Superior temporal gyrus (tissue), 1 donor: ENCODE data around the gene THUMPD3.

ENCODE experiments used
- DNase-seq: peaks from one replicate; pipeline ENCODE4 v3.0.0-alpha.2; 2016; ENCODE audit errors: extremely low spot score

Gene THUMPD3

DNA sequence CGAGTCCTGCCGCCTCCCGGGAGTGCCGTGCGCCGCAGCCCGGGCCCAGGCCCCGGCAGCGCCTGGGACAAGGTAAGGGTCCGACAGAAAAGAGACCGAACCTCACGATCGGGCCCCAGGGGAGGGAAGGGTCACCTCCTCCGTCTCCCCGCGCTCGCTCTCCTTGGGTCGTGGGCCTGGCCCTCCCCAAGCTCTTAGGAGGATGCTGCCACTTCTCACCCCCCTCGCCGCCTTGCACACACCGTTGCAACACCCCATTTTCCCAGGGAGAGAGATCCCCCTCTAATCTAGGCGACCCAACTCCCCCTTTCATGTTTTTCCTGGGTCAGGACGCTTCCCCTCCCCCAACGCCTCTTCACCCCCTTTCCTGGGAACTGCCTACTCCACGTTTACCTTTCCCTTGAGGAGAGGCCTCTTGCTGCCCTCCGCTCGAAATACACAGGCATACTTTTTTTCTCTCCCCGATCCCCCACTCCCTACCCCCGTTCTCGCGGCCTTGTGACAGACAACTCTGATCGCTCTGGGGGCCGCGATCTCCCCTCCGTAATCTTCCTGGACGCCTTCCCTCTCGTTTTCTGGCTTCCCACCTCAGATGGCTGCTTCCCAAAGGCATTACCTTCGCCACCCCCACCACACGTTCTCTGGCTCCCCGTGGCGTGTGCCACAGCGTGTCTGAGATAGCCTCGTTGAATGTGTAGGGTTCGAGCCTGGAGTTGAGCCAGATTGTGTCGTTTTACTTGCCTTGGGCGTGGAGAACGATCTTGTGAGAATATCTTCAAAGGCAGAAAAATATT lies 35.2 kb downstream of the THUMPD3 start:
- DNase-seq, result peak; percentile 25

GRCh38 chr3:9398700-9399336 lies 36.0 kb downstream of the THUMPD3 start:
- peak; percentile 53 for DNase-seq

DNA sequence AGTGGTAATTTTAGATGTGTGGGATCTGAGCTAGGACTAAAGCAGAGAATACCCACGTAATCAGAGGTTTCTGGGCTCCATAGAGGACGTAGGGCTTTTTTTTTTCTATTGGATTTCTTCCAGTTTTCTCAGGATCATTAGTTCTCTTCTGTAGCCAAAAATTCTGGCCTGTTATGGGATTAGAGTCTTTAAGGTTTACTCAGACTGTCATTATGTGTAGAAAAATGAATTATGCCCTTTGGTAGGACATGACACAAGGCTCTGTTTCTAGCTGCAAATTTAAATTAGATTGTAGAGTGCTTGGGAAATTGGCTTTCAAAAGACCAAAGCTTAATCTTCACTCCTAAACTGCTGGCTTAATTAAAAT lies 36.5 kb downstream of the THUMPD3 start:
- DNase-seq, result no peak

DNA sequence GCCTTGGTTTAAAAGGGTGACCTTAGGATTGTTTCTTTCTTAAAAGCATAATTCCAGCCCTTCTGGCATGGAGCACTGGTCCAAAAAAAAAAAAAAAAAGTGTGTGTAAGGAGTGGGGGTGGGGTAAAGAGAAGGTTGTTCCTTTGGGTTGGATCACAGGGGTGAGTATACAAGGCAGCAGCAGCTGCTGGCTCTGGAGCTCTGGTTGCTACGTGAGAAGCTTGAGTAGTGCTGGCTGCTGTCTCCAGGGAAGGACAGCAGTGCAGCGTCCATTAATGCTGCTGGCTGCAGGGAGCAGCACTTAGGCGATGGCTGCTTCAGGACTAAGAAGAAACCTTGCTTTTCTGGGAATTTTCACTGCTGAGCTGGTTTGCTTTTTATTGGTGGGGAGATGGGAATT lies 36.9 kb downstream of the THUMPD3 start:
- DNase-seq, result peak; percentile 77

GRCh38 chr3:9400616-9401015 lies 37.8 kb downstream of the THUMPD3 start:
- no peak for DNase-seq

GRCh38 chr3:9401986-9402385 lies 39.1 kb downstream of the THUMPD3 start:
- no peak for DNase-seq

DNA sequence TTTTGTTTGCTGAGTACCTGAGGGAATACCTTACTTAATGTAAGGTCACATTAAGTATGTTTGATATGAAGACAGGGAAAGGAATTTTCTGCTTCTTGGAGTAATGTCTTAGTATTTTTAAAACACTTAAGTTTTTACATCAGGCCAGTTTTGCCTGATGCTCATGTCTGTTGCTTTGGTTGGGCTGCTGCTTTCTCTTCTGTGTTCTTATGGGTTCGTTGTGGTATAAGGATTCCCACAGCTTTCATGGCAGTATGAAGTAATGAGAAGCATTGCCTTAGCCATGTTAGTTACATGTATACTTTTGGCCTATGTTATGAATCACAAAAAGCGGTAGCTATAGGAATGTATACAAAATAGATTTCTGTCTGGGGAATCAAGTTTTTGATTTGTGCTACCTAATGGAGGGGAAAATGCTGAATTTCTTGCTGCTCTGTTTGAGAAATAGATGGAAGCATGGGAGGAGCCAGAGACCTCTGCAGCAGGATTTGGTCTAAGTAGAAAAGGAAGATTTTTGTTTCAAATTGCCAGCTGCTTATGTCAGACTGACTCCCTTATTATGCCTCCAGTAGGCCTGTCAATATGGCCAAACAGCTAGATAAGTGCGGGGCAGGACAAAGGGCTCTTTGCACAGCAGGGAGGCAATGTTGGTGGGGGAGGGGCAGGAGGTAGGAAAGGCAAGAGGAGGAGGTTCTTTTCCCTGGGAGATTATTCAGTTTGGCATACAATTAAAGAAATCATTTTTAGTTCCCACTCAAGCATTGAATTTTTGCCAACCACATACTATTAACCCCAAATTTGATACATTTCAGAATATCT lies 39.8 kb downstream of the THUMPD3 start:
- peak; percentile 61 for DNase-seq

- DNase-seq, result no peak
Observed at GRCh38 chr3:9403463-9403862, 40.6 kb downstream of the THUMPD3 start.

DNA sequence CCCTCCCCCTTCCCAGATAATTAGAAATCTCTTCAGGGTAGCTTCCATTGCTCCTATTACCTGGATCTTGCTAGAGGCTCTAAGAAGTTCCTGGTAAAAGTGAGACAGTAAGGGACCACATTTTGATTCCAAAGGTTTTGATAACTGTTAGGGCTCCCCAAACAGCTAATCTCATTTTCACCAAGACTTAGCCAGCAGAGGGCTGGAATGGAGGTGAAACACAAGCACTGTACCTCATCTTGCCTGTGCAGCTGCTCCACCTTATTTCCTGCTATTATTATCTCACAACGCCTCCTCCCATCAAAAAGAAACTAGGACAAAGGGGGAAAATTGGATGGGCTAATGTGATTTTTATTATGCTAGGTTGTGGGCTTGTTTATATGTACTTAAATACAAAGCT lies 41.8 kb downstream of the THUMPD3 start:
- no peak for DNase-seq

DNA sequence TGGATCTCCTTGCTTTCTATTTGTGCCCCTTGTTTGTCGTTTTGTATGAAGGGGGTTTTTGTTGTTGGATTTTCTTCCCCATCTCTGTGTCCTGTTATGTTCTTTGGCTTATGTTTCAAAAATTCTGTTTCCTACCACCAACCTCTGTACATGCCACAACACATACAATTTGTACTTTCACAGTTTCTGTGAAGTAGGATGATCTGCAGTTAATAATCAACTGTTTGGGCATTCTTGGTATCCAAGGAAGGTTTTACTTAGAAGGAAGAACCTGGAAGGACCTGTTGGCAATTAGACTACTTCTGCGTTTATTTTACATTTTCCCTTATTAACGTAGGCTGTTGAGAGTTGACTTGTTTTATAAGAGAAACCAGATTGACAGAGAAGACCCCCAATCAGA lies 42.9 kb downstream of the THUMPD3 start:
- no peak for DNase-seq

GRCh38 chr3:9406856-9407626 lies 44.2 kb downstream of the THUMPD3 start:
- no peak for DNase-seq

DNA sequence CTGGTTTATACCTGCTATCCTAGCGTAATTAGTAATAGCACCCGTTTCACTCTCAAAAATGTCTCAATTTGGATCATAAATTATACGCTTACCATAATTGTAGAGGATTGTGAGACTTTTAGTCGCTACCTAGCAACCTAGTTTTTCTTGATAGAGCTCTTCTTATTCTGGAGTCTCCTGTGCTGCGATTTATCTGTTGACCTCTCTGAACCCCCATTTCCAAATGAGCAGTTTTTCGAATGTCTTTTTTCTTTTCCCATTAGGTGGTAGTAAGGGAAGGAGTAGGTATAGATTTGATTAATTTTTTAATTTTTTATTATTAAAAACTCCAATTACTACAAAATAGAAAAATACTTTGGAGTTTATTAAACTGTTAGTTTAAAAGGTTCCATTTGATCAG lies 45.2 kb downstream of the THUMPD3 start:
- no peak for DNase-seq

- DNase-seq, result no peak
Observed at GRCh38 chr3:9408546-9408945, 45.7 kb downstream of the THUMPD3 start.

GRCh38 chr3:9409981-9410854 lies 47.4 kb downstream of the THUMPD3 start:
- DNase-seq, result no peak

GRCh38 chr3:9411302-9411701 lies 48.4 kb downstream of the THUMPD3 start:
- DNase-seq, result no peak

GRCh38 chr3:9412293-9412692 lies 49.4 kb downstream of the THUMPD3 start:
- DNase-seq, result no peak

- DNase-seq, result no peak
Observed at GRCh38 chr3:9414826-9415225, 52.0 kb downstream of the THUMPD3 start.

DNA sequence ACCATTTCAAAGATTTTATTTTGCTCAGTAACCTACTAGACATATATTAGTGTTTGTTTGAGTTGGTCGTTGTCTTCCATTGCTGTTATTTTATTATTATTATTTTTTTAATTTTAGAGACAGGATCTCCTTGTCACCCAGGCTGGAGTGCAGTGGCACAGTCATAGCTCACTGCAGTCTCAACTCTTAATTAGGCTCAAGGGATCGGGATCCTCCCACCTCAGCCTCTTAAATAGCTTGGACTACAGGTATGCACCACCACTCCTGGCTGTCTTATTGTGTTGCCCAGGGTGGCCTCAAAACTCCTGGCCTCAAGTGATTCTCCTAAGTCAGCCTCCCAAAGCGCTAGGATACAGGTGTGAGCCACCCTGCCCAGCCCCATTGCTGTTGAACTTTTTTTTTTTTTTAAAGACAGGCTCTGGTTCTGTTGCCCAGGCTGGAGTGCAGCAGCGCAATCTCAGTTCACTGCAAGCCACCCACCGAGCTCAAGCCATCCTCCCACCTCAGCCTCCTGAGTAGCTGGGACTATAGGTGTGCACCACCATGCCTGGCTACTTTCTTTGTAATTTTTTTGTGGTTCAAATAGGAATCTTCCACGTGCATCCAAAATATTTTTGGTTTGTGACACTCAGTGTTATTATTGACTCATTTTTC lies 52.8 kb downstream of the THUMPD3 start:
- DNase-seq, result no peak

- no peak for DNase-seq
Observed at GRCh38 chr3:9416139-9416780, 53.4 kb downstream of the THUMPD3 start.
